HPDE6-E6E7 (cell line): ENCODE measurements around the gene F11.
"Not testable (repeated sequence)": the region's sequence is repeated elsewhere in the genome, so short reads cannot be mapped to it uniquely, and the experiment has no call there.

ENCODE experiments used
- DNase-seq: peaks from one replicate; pipeline ENCODE4 v3.0.0; 2011; ENCODE audit warnings: missing footprints; ENCODE audit errors: extremely low spot score

Gene F11

GRCh38 chr4:186298031-186298647, 32.1 kb downstream of the F11 start:
- DNase-seq: no peak

GRCh38 chr4:186299291-186299690, 33.3 kb downstream of the F11 start:
- DNase-seq: no peak

- no peak for DNase-seq
These were observed 34.8 kb downstream of the F11 start for GRCh38 chr4:186300659-186301390.

- no peak for DNase-seq
These were observed 38.2 kb downstream of the F11 start for GRCh38 chr4:186304216-186304615.

GRCh38 chr4:186304866-186305505, 39.0 kb downstream of the F11 start:
- no peak for DNase-seq

- no peak for DNase-seq
These were observed 41.5 kb downstream of the F11 start for GRCh38 chr4:186307497-186307896.

GRCh38 chr4:186307916-186308315, 41.9 kb downstream of the F11 start:
- DNase-seq: no peak

GRCh38 chr4:186318481-186318880, 52.5 kb downstream of the F11 start:
- DNase-seq: no peak

- not testable (repeated sequence) for DNase-seq
These were observed 58.7 kb downstream of the F11 start for GRCh38 chr4:186324660-186325059.

GRCh38 chr4:186326391-186326790, 60.4 kb downstream of the F11 start:
- DNase-seq: no peak

GRCh38 chr4:186329372-186329771, 63.4 kb downstream of the F11 start:
- no peak for DNase-seq

GRCh38 chr4:186330368-186330767, 64.4 kb downstream of the F11 start:
- DNase-seq: no peak

- DNase-seq: no peak
These were observed 69.8 kb downstream of the F11 start for GRCh38 chr4:186335793-186336192.
